ENCODE data around the gene RABL6. TPM values are rescaled to one million over a fixed set of nuclear protein-coding genes. Genes with fewer than 3 reads are reported as not detected.
"Not testable (repeated sequence)": the region's sequence is repeated elsewhere in the genome, so short reads cannot be mapped to it uniquely, and the experiment has no call there.

Gene RABL6
- total and polyA plus RNA-seq, 2 donors (not counting 1 experiment from before 2014, with no cell fraction given): 36.8 to 59.6 TPM

- Histone ChIP-seq H3K27me3 (ENCODE audit: control insufficient read depth, insufficient read depth, low read length) (peaks cover 24% of the 10 kb centered on the region), H3K4me2 (ENCODE audit: extremely low read depth, insufficient read depth, low read length) (peak within 1 kb of the TSS; percentile 69), H3K36me3 (ENCODE audit: control insufficient read depth, insufficient read depth, low read length) (peaks cover 10% of the 10 kb centered on the region), H3K4me1 (ENCODE audit: control insufficient read depth, extremely low read depth, insufficient read depth, low read length) (peaks cover 10% of the 10 kb centered on the region), H3K4me3 (replicated peaks in 1 of 4; ENCODE audit: control extremely low read depth in 1 of 4, insufficient read depth in 1 of 4, low read depth in 3 of 4, low read length in 4 of 4) (peak within 1 kb of the TSS in 3 of 4 experiments; percentile 54 to 64 (median 56))
- H3K79me2 ChIP-seq (ENCODE audit: control insufficient read depth, insufficient read depth, low read length); H4K20me1 ChIP-seq (ENCODE audit: control insufficient read depth, extremely low read depth, insufficient read depth, low read length); H3K9me3 ChIP-seq (ENCODE audit: control insufficient read depth, insufficient read depth, low read depth, low read length); H3K9ac ChIP-seq (ENCODE audit: insufficient read depth, low read length); H2AFZ ChIP-seq (ENCODE audit: low read length); H3K27ac ChIP-seq (ENCODE audit: insufficient read depth, low read length): not testable (repeated sequence)
- DNase-seq (ENCODE audit: low read depth in 2 of 2): peak; percentile 59 to 68
- TF ChIP-seq CTCF (conservative IDR thresholded peaks at IDR 0.05 in 1 of 2, IDR thresholded peaks at IDR 0.05 in 1 of 2; ENCODE audit: low read depth in 1 of 2, low read length in 2 of 2): peak; percentile 77 to 78
These were observed 34.7 kb downstream of the RABL6 start, which contains the start of gene AJM1 for GRCh38 chr9:136842380-136842948. Gene AJM1, plus strand, starts transcription at chr9:136842478. Its CDS starts 1,937 bp downstream, at chr9:136844415.

GRCh38 chr9:136843159-136843800, 35.5 kb downstream of the RABL6 start:
- H3K9ac ChIP-seq (ENCODE audit: insufficient read depth, low read length); H3K27ac ChIP-seq (ENCODE audit: insufficient read depth, low read length); H4K20me1 ChIP-seq (ENCODE audit: control insufficient read depth, extremely low read depth, insufficient read depth, low read length); H2AFZ ChIP-seq (ENCODE audit: low read length); H3K79me2 ChIP-seq (ENCODE audit: control insufficient read depth, insufficient read depth, low read length); H3K9me3 ChIP-seq (ENCODE audit: control insufficient read depth, insufficient read depth, low read depth, low read length); H3K4me2 ChIP-seq (ENCODE audit: extremely low read depth, insufficient read depth, low read length); DNase-seq (ENCODE audit: low read depth in 2 of 2): not testable (repeated sequence)
- Histone ChIP-seq H3K36me3 (ENCODE audit: control insufficient read depth, insufficient read depth, low read length) (peaks cover 10% of the 10 kb centered on the region), H3K27me3 (ENCODE audit: control insufficient read depth, insufficient read depth, low read length) (peaks cover 24% of the 10 kb centered on the region), H3K4me3 (replicated peaks in 1 of 4; ENCODE audit: control extremely low read depth in 1 of 4, insufficient read depth in 1 of 4, low read depth in 3 of 4, low read length in 4 of 4) (peak overlapping the region in 1 of 4 experiments; percentile 7), H3K4me1 (ENCODE audit: control insufficient read depth, extremely low read depth, insufficient read depth, low read length) (peaks cover 10% of the 10 kb centered on the region)

- Histone ChIP-seq H3K4me1 (ENCODE audit: control insufficient read depth, extremely low read depth, insufficient read depth, low read length) (peaks cover 10% of the 10 kb centered on the region), H3K27me3 (ENCODE audit: control insufficient read depth, insufficient read depth, low read length) (peaks cover 24% of the 10 kb centered on the region)
- not testable (repeated sequence) for H3K79me2 ChIP-seq (ENCODE audit: control insufficient read depth, insufficient read depth, low read length); H3K4me3 ChIP-seq (replicated peaks in 1 of 4; ENCODE audit: control extremely low read depth in 1 of 4, insufficient read depth in 1 of 4, low read depth in 3 of 4, low read length in 4 of 4); H3K9ac ChIP-seq (ENCODE audit: insufficient read depth, low read length); H4K20me1 ChIP-seq (ENCODE audit: control insufficient read depth, extremely low read depth, insufficient read depth, low read length); H2AFZ ChIP-seq (ENCODE audit: low read length); H3K27ac ChIP-seq (ENCODE audit: insufficient read depth, low read length); H3K4me2 ChIP-seq (ENCODE audit: extremely low read depth, insufficient read depth, low read length); DNase-seq (ENCODE audit: low read depth in 2 of 2); H3K9me3 ChIP-seq (ENCODE audit: control insufficient read depth, insufficient read depth, low read depth, low read length); H3K36me3 ChIP-seq (ENCODE audit: control insufficient read depth, insufficient read depth, low read length)
- TF ChIP-seq CTCF (conservative IDR thresholded peaks at IDR 0.05 in 1 of 2, IDR thresholded peaks at IDR 0.05 in 1 of 2; ENCODE audit: low read depth in 1 of 2, low read length in 2 of 2): peak; percentile 22 to 29
These were observed 36.3 kb downstream of the RABL6 start for GRCh38 chr9:136843801-136844740.
